ENCODE measurements around the gene POU2F2.

GRCh38 chr19:42172261-42172660 is 40.0 kb upstream of the POU2F2 start:
- TF ChIP-seq CTCF (IDR thresholded peaks at IDR 0.05) = no peak
- no peak for TF ChIP-seq POLR2A (IDR thresholded peaks at IDR 0.05)

All from uterus (tissue), 2 donors.